HL-60/S4 treated with retinoic acid at 250 ng/mL for 4 days and 3 days (cell line): Measurements from ENCODE around the gene AJUBA.
"Not testable (repeated sequence)": the region's sequence is repeated elsewhere in the genome, so short reads cannot be mapped to it uniquely, and the experiment has no call there.

Experiments used
- in situ Hi-C: fragments of 300-500 bp; cut with MboI; formaldehyde crosslinking; loops from 2 replicates; pipeline ENCODE4 v1.7.0; 2022; ENCODE audit warnings: low sequenced_read_pairs

AJUBA gene

GRCh38 chr14:22982477-22983245 is at the start of gene AJUBA:
Gene AJUBA (minus strand): TSS chr14:22982551. CDS start chr14:22982266, 285 bp downstream.
- in situ Hi-C loops = no loop called here

GRCh38 chr14:23030936-23031335 is 48.6 kb upstream of the AJUBA start:
- in situ Hi-C loops = no loop called here

- in situ Hi-C loops = no loop called here
Measured at GRCh38 chr14:23028799-23029198, 46.4 kb upstream of the AJUBA start.

GRCh38 chr14:23025151-23025814 is 42.9 kb upstream of the AJUBA start:
- in situ Hi-C loops = no loop called here

- in situ Hi-C loops = no loop called here
Measured at GRCh38 chr14:23024612-23025075, 42.3 kb upstream of the AJUBA start.

- in situ Hi-C loops = no loop called here
Measured at GRCh38 chr14:23023795-23024152, 41.4 kb upstream of the AJUBA start.

GRCh38 chr14:23023022-23023794 is 40.9 kb upstream of the AJUBA start:
- in situ Hi-C loops = no loop called here

GRCh38 chr14:23021889-23022442 is 39.6 kb upstream of the AJUBA start:
- in situ Hi-C loops = no loop called here

- in situ Hi-C loops = no loop called here
Measured at GRCh38 chr14:23021434-23021833, 39.1 kb upstream of the AJUBA start.

GRCh38 chr14:23020143-23021128 is 38.1 kb upstream of the AJUBA start:
- in situ Hi-C loops = no loop called here

GRCh38 chr14:23018107-23018506 is 35.8 kb upstream of the AJUBA start:
- in situ Hi-C loops = no loop called here

- in situ Hi-C loops = no loop called here
Measured at GRCh38 chr14:23017091-23017490, 34.7 kb upstream of the AJUBA start.

GRCh38 chr14:23015618-23016017 is 33.3 kb upstream of the AJUBA start:
- in situ Hi-C loops = no loop called here

GRCh38 chr14:23013749-23014054 is 31.4 kb upstream of the AJUBA start:
- in situ Hi-C loops = not testable (repeated sequence)

- in situ Hi-C loops = no loop called here
Measured at GRCh38 chr14:23013054-23013748, 30.9 kb upstream of the AJUBA start.

- in situ Hi-C loops = no loop called here
Measured at GRCh38 chr14:23009939-23010726, 27.8 kb upstream of the AJUBA start, which contains the start of gene C14orf93. Gene C14orf93 (minus strand): TSS chr14:23010143. CDS start chr14:22999023, 11,120 bp downstream.

- in situ Hi-C loops = no loop called here
Measured at GRCh38 chr14:23009483-23009938, 27.2 kb upstream of the AJUBA start.

- in situ Hi-C loops = no loop called here
Measured at GRCh38 chr14:23008831-23009230, 26.5 kb upstream of the AJUBA start.
